NCI-H146 treated with DMSO at 0.1 percent for 48 hours (cell line): ENCODE data around the gene AGBL1.
"Not testable (repeated sequence)": the region's sequence is repeated elsewhere in the genome, so short reads cannot be mapped to it uniquely, and the experiment has no call there.

Source experiments
- DNase-seq: peaks from one replicate; lab custom pipeline; 2025; ENCODE audit not compliant: unreplicated experiment; lab: John Stamatoyannopoulos, UW

AGBL1 gene

GRCh38 chr15:86491118-86491517 is 411.4 kb downstream of the AGBL1 start:
- DNase-seq: no peak

DNA sequence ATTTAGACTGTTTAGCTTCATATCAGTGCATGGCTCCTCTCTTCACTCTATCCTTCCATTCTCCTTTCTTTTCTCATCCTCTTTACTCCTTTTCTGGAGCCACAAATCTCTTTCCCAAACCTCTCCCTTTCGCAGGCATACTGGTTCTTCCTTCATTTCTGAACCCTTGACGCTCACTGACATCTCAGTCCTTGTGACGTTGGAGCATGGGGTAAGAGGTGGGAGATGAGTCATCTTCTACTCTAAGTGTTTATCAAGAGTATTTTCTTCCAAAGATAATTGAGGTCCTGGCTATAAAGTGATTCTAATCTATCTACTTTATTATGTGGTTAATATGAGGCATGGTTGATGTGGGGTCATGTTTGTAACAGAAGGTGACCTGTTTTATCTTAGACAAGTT is 414.2 kb downstream of the AGBL1 start:
- DNase-seq: no peak

DNA sequence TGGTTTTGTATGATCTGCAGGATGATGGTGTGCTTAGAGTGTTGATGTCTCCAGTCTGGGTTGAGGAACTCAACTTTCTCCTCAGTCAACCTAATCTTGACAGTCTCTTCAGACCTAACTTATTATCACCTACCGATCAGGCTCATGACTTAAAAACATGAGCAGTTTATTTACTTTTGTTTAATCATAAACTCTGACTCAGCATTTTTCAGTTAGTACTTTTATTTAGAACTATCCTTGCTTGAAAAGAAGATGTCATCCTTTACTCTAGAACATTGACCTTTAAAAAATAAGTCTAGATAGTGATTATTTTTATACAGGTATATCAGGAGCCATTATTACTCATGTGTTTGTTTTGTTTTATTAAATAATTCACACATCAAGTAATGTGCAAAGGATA is 414.8 kb downstream of the AGBL1 start:
- no peak for DNase-seq

- no peak for DNase-seq
Measured at GRCh38 chr15:86502301-86502700, 422.6 kb downstream of the AGBL1 start.

- DNase-seq: no peak
Measured at GRCh38 chr15:86505951-86506350, 426.3 kb downstream of the AGBL1 start.

GRCh38 chr15:86506401-86506800 is 426.7 kb downstream of the AGBL1 start:
- DNase-seq: no peak

- DNase-seq: no peak
Measured at GRCh38 chr15:86515625-86516024, 436.0 kb downstream of the AGBL1 start.

DNA sequence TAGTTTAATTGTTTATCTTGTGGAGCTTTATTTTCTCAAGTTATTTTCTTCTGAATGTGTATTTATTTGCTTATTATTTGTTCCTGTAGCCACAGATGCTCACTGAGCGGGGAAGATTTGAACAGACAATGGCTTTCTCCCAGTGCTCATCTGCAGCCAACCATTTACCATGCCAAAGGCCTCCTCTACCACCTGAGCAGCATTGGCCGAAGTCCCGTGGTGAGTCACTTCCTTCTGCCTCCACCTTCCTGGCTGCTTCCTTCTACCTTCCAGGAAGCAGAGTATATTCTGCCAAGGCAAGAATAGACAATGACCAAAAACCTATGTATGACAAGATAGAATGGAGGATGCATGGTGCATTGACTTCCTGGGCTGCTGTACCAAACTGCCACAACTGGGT is 443.1 kb downstream of the AGBL1 start:
- no peak for DNase-seq

- DNase-seq: no peak
Measured at GRCh38 chr15:86526938-86527690, 447.4 kb downstream of the AGBL1 start.

GRCh38 chr15:86528094-86528493 is 448.4 kb downstream of the AGBL1 start:
- not testable (repeated sequence) for DNase-seq

- no peak for DNase-seq
Measured at GRCh38 chr15:86538141-86538540, 458.5 kb downstream of the AGBL1 start.

- DNase-seq: no peak
Measured at GRCh38 chr15:86540840-86541467, 461.3 kb downstream of the AGBL1 start.

DNA sequence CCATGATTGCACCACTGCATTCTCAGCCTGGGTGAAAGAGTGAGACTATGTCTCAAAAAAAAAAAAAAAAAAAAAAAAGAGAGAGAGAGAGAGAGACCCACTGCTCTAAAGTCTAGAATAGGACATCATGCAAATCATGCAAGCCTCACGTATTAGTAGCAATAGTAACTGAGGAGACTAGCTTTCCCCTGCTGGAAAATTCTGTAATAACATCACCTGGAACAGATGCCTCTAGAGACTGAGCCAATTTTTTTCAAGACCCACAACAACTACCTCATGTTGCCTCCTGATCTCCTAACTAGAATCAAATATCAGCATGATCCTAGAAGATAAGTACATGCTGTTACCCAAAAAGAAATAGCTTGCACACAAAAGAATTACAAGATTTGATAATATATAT is 461.9 kb downstream of the AGBL1 start:
- no peak for DNase-seq

DNA sequence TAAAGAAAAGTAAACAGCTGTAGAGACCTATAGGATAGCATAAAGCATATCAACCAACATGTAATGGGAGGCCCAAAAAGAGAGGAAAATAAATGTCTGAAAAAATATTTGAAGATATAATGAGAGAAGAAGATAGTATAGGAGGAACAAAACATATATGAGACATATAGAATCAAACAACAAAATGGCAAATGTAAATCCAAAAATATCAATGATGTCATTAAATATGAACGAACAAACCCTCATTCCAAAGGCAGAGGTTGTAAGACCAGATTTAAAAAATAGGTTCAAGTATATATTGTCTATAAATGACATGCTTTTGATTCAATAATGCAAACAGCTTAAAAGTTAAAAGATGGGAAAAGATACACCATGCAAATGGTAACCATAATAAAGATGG is 470.4 kb downstream of the AGBL1 start:
- DNase-seq: no peak

- no peak for DNase-seq
Measured at GRCh38 chr15:86553108-86553507, 473.4 kb downstream of the AGBL1 start.

GRCh38 chr15:86555098-86555497 is 475.4 kb downstream of the AGBL1 start:
- DNase-seq: no peak

DNA sequence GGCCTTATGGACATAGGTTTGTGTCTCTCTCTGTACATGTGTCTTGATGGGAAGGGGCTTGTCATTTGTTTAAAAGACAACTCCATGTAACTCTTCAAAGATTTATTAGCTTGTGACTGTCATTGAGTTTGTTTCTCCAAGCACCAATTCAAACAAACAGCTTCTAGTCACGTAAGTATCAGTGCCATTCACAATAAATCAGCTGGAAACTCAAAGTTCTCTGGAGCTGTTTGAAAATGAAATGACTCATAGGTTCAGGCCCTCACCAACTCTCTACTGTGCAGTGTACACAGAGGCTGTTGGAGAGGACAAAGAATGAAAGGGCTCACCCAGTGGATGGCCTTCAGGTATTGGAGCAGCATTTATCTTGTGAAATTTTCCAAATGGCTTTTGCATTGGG is 476.3 kb downstream of the AGBL1 start:
- DNase-seq: peak; percentile 22

GRCh38 chr15:86556396-86557017 is 476.8 kb downstream of the AGBL1 start:
- DNase-seq: no peak

DNA sequence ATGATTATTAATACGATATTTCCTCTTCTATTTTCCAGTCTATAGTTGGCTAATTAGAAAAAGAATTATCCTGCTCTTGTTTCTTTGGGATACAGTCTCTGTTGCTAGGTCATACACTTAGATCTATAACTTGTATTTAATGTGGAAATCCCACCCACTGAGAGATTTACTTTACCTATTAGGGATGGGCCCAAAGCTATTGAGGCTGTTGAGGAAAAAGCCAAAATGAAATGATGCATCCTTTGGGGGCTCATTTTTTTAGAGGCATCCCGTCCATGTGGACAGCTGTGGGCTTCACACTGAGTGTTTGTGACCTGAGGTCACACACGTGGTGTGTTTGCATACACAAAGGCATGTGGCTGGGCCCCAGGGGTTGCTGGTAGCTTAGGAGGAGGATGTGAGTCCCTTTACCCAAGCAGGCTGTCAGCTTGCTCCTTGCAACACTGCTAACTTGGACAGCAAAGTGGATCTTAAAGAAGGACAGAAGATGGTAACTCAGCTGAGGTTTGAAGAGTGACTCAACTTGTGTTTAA is 477.4 kb downstream of the AGBL1 start:
- DNase-seq: no peak

DNA sequence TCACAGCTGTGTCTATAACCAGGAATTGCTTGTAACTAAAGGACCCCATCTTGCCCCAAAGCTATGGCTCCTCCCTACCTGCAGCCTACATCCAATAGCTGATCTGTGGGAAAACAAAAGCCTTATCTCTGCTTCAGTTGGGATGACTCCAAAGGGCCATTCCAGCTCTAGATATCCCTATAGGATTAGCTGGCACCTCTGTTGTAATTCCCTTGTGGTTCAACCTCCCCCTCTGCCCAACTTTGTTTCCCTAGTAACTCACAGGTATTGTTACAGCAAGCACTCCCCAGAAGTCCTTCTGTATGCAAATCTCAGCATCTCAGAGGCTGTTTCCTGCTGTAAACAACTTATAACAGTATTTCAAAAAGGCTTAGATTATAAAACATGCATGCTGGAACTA is 478.6 kb downstream of the AGBL1 start:
- no peak for DNase-seq

- no peak for DNase-seq
Measured at GRCh38 chr15:86558686-86559085, 479.0 kb downstream of the AGBL1 start.

GRCh38 chr15:86568378-86568777 is 488.7 kb downstream of the AGBL1 start:
- DNase-seq: no peak
